ENCODE results near the gene GRIN2A. TPM values are rescaled to one million over a fixed set of nuclear protein-coding genes. Genes with fewer than 3 reads are reported as not detected.
A peak's percentile ranks its signal among the peaks of the same experiment; 100 is the strongest.

Gene GRIN2A
- total and polyA plus RNA-seq, 2 of the 13 experiments (the other 11 are each of a cell fraction or from before 2014, with no cell fraction given): not detected

DNA sequence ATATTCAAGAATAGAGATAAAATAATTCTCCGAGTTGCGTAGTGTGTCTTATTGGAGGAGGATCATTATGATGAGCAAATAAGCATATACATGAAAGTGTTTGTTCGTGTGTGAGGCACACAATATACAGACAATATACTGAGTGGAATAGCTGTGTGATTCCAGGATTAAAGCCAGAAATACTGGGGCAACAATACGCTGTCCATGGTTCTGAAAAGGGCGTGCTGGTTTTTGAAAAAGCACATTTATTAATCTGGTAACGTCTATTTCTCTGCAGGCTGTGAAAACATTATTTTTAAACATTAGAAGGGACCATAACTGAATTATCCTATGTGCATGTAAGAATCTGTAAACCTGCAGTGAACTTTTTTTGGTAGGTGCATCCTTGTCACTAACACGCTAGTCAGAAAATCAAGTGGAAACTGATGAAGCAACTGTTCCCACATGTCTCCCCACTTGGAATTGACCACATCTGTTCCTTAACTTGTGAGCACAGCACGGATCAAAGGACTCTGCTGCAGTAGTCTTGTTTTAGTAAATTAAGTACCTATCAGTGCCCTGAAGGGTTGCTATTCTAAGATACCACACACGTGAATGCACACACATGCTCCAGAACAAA, 346.0 kb downstream of the GRIN2A start:
- intact Hi-C loops (cut with micrococcal nuclease; ENCODE audit: unreplicated experiment): no loop called here
- no peak overlapping the region for H3K4me3 ChIP-seq (replicated peaks in 1 of 3; ENCODE audit: insufficient read depth in 1 of 3, low read depth in 2 of 3, low read length in 3 of 3)
- H3K79me2 ChIP-seq (ENCODE audit: insufficient read depth, low read length): no peaks in the 10 kb centered on the region
- ATAC-seq (no peak), FAIRE-seq (no peak), DNase-seq (ENCODE audit: low spot score) (no peak)
- no peaks in the 10 kb centered on the region for H4K20me1 ChIP-seq (ENCODE audit: insufficient read depth, low read length)
- H3K36me3 ChIP-seq (replicated peaks in 1 of 2; ENCODE audit: control insufficient read depth in 1 of 2, insufficient read depth in 2 of 2, low read length in 2 of 2): no peaks in the 10 kb centered on the region
- H3K9ac ChIP-seq (ENCODE audit: insufficient read depth, low read depth, low read length): no peak overlapping the region
- no peaks in the 10 kb centered on the region for H3K27me3 ChIP-seq (ENCODE audit: control insufficient read depth in 1 of 2, insufficient read depth in 2 of 2, low read length in 2 of 2)
- no peak overlapping the region for H3K27ac ChIP-seq (ENCODE audit: extremely low read length, insufficient read depth, low read length)
- 25% methylated on average over 9 of the region's 9 CpGs for WGBS (ENCODE audit: low lambda C conversion rate)
- ChIA-PET POLR2A (no interaction called here), CTCF (ENCODE audit: low intra/inter-chr PET ratio, low total read pairs) (no interaction called here)
- H3K9me3 ChIP-seq (ENCODE audit: low read length): no peaks in the 10 kb centered on the region
- H2AFZ ChIP-seq (ENCODE audit: low read length): no peak overlapping the region
- BruUV-seq (replicated peaks): no TSS peak
- H3K4me1 ChIP-seq (ENCODE audit: insufficient read depth, low read length): no peaks in the 10 kb centered on the region
- in situ Hi-C loops (cut with HindIII; ENCODE audit: extremely low pct_ligation_motif_present, low pct_unique_long_range_greater_than_20kb): no loop called here
- H3K4me2 ChIP-seq (ENCODE audit: low read depth, low read length): no peak overlapping the region
- TF ChIP-seq HOMEZ (CRISPR knock-in tag; IDR thresholded peaks at IDR 0.05; ENCODE audit: low read depth): 0 out of 2 replicates have a peak, but pooled peaks have one; percentile 59
- TF ChIP-seq SOX13 (IDR thresholded peaks at IDR 0.05): no peak
- 0 out of 4 replicates have a peak, but pooled peaks of 1 of the 2 experiments have one; percentile 13 for TF ChIP-seq SOX13 (CRISPR knock-in tag; conservative IDR thresholded peaks at IDR 0.05 in 1 of 2, IDR thresholded peaks at IDR 0.05 in 1 of 2)
- TF ChIP-seq HDAC2 (CRISPR knock-in tag; IDR thresholded peaks at IDR 0.05): peak; percentile 20; the same call in 1 of the 2 replicates
- peak; percentile 51; the same call in 1 of the 2 replicates for TF ChIP-seq RXRB (CRISPR knock-in tag; IDR thresholded peaks at IDR 0.05; ENCODE audit: borderline replicate concordance)
- TF ChIP-seq ZSCAN12 (CRISPR knock-in tag; IDR thresholded peaks at IDR 0.05): peak; percentile 63; the same call in 1 of the 2 replicates
- TF ChIP-seq ZNF431 (CRISPR knock-in tag; IDR thresholded peaks at IDR 0.05; ENCODE audit: borderline replicate concordance, low read depth): 0 out of 2 replicates have a peak, but pooled peaks have one; percentile 47
- TF ChIP-seq, protein P1, sequence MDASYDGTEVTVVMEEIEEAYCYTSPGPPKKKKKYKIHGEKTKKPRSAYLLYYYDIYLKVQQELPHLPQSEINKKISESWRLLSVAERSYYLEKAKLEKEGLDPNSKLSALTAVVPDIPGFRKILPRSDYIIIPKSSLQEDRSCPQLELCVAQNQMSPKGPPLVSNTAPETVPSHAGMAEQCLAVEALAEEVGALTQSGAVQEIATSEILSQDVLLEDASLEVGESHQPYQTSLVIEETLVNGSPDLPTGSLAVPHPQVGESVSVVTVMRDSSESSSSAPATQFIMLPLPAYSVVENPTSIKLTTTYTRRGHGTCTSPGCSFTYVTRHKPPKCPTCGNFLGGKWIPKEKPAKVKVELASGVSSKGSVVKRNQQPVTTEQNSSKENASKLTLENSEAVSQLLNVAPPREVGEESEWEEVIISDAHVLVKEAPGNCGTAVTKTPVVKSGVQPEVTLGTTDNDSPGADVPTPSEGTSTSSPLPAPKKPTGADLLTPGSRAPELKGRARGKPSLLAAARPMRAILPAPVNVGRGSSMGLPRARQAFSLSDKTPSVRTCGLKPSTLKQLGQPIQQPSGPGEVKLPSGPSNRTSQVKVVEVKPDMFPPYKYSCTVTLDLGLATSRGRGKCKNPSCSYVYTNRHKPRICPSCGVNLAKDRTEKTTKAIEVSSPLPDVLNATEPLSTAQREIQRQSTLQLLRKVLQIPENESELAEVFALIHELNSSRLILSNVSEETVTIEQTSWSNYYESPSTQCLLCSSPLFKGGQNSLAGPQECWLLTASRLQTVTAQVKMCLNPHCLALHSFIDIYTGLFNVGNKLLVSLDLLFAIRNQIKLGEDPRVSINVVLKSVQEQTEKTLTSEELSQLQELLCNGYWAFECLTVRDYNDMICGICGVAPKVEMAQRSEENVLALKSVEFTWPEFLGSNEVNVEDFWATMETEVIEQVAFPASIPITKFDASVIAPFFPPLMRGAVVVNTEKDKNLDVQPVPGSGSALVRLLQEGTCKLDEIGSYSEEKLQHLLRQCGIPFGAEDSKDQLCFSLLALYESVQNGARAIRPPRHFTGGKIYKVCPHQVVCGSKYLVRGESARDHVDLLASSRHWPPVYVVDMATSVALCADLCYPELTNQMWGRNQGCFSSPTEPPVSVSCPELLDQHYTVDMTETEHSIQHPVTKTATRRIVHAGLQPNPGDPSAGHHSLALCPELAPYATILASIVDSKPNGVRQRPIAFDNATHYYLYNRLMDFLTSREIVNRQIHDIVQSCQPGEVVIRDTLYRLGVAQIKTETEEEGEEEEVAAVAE (CRISPR knock-in tag; IDR thresholded peaks at IDR 0.05; ENCODE audit: borderline replicate concordance): 0 out of 2 replicates have a peak, but pooled peaks have one; percentile 60
- TF ChIP-seq TFE3 (CRISPR knock-in tag; IDR thresholded peaks at IDR 0.05): peak; percentile 52; the same call in 1 of the 2 replicates
- TF ChIP-seq ZNF331 (CRISPR knock-in tag; IDR thresholded peaks at IDR 0.05): peak; percentile 45; the same call in 1 of the 2 replicates
- TF ChIP-seq ZSCAN9 (CRISPR knock-in tag; IDR thresholded peaks at IDR 0.05; ENCODE audit: borderline replicate concordance): peak; percentile 83; the same call in 1 of the 2 replicates
- peak; percentile 95 for TF ChIP-seq EHMT2 (IDR thresholded peaks at IDR 0.05; ENCODE audit: borderline replicate concordance, low read depth, low read length)

All from HepG2 (cell line).